HCT116 (cell line): ENCODE data around the gene TERT.

Experiments used
- EZH2 ChIP-seq: fragments of 200-600 bp; sonication (generic); IDR thresholded peaks from 2 replicates; pipeline ENCODE4 v1.6.1; 2017; ENCODE audit warnings: antibody characterized with exemption, mixed run types
- POLR2A ChIP-seq: IDR thresholded peaks from 2 replicates; pipeline ENCODE4 v1.7.0; 2011; ENCODE audit warnings: borderline replicate concordance; ENCODE audit not compliant: insufficient read depth, insufficient read length; ENCODE audit errors: extremely low read depth
- POLR2AphosphoS5 ChIP-seq: IDR thresholded peaks from 2 replicates; pipeline ENCODE4 v1.6.1; 2011; ENCODE audit warnings: mild to moderate bottlenecking, low read depth, low read length, moderate library complexity
- RAD21 ChIP-seq: IDR thresholded peaks from 2 replicates; pipeline ENCODE4 v1.6.1; 2012; ENCODE audit warnings: low read depth, mild to moderate bottlenecking
- TCF7L2 ChIP-seq: IDR thresholded peaks from 2 replicates; pipeline ENCODE4 v1.7.0; 2011; ENCODE audit warnings: borderline replicate concordance, inconsistent platforms; ENCODE audit not compliant: insufficient read depth, insufficient read length; ENCODE audit errors: extremely low read depth
- TF ChIP-seq, protein P1 (sequence below), 3 experiments: fragments of 200-600 bp in 1 of 3; sonication (generic) in 1 of 3; IDR thresholded peaks in 2 of 3; conservative IDR thresholded peaks in 1 of 3; 2 replicates each; pipeline ENCODE4 v1.5.1; 2012 to 2017; ENCODE audit warnings: low read depth in 2 of 3, low read length in 2 of 3, antibody characterized with exemption in 1 of 3, borderline replicate concordance in 1 of 3, control low read depth in 1 of 3, mild to moderate bottlenecking in 1 of 3, mixed read lengths in 1 of 3, mixed run types in 1 of 3, moderate library complexity in 1 of 3; ENCODE audit not compliant: insufficient read depth in 1 of 3

DNA sequence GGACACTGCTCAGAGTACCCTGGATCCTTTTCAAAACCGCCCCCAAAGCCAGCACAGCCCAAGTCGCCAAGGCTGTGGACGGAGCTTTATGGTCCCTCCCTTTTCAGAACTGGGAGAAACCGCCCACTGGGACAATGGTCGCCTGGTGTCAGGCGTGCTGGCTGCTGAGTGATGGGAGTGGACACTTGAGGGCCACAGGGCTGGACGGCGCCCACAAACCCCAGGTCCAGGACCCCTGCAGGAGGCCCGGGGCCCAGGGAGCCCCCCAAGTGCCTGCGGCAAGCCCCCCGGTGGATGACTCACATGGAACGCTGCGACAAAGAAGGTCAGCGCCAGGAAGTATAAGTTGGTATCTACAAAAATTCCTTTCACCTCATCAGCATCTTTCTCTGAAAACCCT lies 39.1 kb upstream of the TERT start:
- TF ChIP-seq, protein P1, sequence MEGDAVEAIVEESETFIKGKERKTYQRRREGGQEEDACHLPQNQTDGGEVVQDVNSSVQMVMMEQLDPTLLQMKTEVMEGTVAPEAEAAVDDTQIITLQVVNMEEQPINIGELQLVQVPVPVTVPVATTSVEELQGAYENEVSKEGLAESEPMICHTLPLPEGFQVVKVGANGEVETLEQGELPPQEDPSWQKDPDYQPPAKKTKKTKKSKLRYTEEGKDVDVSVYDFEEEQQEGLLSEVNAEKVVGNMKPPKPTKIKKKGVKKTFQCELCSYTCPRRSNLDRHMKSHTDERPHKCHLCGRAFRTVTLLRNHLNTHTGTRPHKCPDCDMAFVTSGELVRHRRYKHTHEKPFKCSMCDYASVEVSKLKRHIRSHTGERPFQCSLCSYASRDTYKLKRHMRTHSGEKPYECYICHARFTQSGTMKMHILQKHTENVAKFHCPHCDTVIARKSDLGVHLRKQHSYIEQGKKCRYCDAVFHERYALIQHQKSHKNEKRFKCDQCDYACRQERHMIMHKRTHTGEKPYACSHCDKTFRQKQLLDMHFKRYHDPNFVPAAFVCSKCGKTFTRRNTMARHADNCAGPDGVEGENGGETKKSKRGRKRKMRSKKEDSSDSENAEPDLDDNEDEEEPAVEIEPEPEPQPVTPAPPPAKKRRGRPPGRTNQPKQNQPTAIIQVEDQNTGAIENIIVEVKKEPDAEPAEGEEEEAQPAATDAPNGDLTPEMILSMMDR (IDR thresholded peaks at IDR 0.05 in 2 of 3, conservative IDR thresholded peaks at IDR 0.05 in 1 of 3; ENCODE audit: borderline replicate concordance in 1 of 3, insufficient read depth in 1 of 3, low read depth in 2 of 3, low read length in 2 of 3) = no peak
- TF ChIP-seq TCF7L2 (no peak), RAD21 (no peak), POLR2AphosphoS5 (no peak), POLR2A (no peak), EZH2 (no peak)
